GM12873 (cell line): ENCODE results near the gene CPSF6.

Experiments used
- TF ChIP-seq, protein P1 (sequence below): IDR thresholded peaks from 2 replicates; pipeline ENCODE4 v1.5.1; 2012; ENCODE audit warnings: low read depth, mild to moderate bottlenecking, moderate library complexity, low read length, control low read depth; ENCODE audit not compliant: insufficient read depth; ENCODE audit errors: missing control alignments

CPSF6 gene

DNA sequence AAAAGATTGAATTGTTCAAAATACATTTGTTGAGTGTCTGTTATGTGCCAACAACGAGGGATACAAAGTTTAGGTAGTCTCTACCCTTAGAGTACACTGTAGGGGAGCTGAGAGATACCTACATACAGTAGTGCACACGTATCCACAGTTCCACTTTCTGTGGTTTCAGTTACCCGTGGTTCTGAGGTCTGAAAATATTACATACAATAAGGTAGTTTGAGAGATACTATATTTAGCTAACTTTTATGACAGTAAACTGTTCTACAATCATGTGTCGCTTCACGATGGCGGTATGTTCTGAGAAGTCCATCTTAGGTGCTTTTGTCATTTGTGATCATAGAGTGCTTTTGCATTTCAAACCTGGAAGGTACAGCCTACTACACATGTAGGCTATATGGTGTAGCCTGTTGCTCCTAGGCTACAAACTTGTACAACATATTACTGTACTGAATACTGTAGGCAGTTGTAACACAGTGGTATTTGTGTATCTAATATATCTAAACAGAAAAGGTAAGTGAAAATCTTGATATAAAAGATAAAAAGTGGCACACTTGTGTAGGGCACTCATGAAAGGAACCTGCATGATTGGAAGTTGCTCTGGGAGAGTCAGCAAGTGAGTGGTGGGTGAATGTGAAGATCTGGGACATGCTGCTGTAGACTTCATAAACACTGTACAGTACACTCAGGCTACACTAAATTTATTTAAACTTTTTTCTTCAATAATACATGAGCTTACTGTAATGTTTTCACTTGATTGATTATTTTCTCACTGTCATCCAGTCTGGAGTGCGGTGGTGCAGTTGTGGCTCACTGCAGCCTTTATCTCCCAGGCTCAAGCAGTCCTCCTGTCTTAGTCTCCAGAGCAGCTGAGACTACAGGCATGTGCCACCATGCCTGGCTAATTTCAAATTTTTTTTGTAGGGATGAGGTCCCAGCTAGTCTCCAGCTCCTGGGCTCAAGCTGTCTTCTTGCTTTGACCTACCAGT lies 4.0 kb downstream of the CPSF6 start:
- TF ChIP-seq, protein P1, sequence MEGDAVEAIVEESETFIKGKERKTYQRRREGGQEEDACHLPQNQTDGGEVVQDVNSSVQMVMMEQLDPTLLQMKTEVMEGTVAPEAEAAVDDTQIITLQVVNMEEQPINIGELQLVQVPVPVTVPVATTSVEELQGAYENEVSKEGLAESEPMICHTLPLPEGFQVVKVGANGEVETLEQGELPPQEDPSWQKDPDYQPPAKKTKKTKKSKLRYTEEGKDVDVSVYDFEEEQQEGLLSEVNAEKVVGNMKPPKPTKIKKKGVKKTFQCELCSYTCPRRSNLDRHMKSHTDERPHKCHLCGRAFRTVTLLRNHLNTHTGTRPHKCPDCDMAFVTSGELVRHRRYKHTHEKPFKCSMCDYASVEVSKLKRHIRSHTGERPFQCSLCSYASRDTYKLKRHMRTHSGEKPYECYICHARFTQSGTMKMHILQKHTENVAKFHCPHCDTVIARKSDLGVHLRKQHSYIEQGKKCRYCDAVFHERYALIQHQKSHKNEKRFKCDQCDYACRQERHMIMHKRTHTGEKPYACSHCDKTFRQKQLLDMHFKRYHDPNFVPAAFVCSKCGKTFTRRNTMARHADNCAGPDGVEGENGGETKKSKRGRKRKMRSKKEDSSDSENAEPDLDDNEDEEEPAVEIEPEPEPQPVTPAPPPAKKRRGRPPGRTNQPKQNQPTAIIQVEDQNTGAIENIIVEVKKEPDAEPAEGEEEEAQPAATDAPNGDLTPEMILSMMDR: no peak

DNA sequence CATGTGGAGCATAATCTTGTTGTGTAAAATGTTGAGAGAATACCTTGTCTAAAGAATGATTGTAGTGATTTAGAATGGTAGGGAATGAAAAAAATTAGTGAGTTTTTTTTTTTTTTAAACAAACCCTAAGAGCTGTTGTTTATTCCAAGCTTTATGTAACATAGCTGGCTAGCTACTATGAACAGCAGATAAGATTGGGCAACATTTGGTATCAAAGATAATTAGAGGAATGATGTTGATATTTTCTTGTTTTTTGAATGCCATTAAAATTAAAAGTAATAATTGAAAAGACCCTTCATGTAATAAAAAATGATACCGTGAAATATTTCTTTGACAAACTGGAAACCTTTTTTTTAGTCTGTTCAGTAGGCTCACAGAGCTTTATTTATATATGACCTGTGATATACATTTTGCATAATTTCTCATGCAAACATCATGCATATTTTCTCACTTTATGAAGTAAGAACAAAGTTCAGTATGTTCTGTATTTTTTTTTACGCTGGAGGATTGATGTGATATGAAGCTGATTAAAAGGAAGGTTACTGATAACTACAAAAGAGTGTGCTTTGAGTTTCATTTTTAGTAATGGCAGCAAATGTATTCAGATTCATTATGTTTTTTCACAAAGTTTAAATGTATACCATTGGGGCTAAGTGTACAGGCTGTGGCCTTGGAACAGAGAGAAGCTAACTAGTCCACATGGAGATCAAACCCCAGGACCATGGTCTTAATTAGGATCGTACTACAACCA lies 8.1 kb downstream of the CPSF6 start:
- TF ChIP-seq, protein P1: no peak

DNA sequence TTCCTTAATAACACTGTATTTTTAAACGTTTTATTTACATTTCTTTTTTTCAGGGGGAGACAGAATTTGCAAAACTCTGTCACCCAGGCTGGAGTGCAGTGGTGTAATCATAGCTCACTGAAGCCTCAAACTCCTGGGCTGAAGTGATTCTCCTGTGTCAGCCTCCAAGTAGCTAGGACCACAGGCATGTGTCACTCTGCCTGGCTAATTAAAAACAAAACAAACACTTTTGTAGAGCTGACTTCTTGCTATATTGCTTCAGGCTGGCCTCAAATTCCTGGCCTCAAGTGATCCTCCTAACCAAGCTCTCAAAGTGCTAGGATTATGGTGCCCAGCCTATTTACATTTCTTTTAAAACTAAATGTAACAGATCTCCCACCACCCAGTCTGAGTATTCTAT lies 12.7 kb downstream of the CPSF6 start:
- TF ChIP-seq, protein P1: no peak

DNA sequence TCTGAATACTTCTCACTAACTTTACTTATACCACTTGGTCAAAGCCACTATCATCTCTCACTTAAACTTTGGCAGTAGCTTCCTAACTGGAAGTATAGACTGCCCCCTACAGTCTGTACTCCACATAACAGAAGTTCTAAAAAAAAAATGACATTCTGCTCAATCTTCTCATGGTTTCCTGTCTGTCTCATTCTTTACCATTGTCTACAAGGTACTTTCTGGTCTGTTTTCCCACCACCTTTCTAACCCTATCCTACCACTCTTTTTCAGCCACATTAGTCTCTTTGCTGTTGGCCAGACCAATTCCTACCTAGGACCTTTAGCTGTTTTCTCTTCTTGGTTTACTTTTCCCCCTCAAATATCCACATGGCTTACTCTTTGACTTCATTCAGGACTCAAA lies 14.7 kb downstream of the CPSF6 start:
- TF ChIP-seq, protein P1: peak; percentile 69

DNA sequence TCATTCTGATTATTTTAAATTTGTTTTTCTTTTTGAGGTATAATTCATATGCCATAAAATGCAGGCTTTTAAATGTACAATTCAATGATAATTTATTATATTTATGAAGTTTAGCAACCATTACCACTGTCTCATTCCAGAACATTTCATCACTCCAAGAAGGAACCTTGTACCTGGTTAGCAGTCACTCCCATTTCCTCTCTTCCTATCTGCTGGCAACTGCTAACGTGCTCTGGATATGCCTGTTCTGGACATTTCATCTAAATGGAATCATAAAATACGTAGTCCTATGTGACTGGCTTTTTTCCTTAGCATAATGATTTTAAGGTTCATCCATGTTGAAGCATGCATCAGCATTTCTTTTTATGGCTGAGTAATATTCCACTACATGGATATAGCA lies 15.5 kb downstream of the CPSF6 start:
- TF ChIP-seq, protein P1: no peak

DNA sequence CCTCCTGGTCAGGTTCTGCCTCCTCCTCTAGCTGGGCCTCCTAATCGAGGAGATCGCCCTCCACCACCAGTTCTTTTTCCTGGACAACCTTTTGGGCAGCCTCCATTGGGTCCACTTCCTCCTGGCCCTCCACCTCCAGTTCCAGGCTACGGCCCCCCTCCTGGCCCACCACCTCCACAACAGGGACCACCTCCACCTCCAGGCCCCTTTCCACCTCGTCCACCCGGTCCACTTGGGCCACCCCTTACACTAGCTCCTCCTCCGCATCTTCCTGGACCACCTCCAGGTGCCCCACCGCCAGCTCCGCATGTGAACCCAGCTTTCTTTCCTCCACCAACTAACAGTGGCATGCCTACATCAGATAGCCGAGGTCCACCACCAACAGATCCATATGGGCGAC lies 19.3 kb downstream of the CPSF6 start:
- TF ChIP-seq, protein P1: no peak

DNA sequence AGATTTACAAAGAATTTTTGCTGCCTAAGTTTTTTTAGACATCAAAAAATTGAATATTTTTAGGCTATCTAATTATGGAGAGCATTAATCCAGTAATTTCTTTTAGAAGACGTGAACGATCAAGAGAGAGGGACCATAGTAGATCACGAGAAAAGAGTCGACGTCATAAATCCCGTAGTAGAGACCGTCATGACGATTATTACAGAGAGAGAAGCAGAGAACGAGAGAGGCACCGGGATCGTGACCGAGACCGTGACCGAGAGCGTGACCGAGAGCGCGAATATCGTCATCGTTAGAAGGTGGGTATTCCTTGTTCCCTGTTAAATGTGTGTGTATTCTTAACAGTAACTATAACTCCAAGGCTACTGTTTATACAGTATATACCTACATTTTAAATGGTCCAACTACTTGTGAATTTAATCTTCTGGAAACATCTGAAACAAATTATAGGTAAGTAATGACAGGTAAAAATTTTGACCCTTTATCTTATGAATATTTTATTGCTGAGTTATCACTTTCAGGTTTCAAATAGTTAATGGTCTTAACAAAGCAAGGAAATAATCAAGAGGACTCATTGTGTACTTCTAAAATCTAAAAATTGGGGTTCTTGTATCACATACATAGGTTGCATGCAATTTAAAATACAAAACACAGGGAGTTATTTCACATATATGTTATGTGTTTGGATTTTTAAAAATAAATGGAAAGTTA lies 23.1 kb downstream of the CPSF6 start:
- TF ChIP-seq, protein P1: no peak
